ENCODE measurements around the gene KIF5C.

Gene KIF5C

DNA sequence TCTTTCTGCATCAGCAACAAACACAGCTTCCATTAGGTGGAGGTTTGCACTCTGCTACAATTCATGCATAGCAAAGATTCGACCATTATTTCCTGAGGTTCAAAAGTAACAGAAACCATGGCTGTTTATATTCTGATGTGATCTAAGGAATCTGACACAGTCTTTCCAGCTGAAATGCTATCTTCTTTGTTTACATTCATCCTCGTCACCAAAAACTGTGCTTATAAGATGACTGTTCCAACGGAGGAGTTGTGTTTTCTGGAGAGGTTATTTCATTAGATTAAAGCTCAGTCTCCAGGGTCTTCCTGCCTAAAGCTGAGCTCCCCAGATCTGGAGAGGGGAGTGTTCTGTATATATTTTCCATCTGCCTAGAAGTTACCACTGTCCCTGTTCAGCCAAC is 118.3 kb downstream of the KIF5C start:
- no peak overlapping the region for H3K4me2 ChIP-seq (ENCODE audit: low read length, poor library complexity, severe bottlenecking)

DNA sequence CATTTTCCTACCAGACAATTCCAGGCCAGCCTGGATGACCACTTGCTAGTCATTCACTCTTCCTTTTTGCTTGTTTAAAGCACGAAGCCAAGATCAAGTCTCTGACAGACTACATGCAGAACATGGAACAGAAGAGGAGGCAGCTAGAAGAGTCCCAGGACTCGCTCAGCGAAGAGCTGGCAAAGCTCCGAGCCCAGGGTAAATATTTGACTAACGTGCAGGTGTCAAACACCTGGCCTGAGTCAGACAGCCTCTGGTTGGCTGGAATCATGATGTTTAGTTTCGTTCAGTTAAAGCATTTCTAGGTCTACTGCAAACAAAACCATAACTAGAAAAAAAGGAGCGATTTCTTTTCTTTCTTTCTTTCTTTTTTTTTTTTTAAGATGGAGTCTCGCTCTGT is 119.3 kb downstream of the KIF5C start:
- Histone ChIP-seq H3K4ac (ENCODE audit: low read depth in 1 of 2, low read length in 2 of 2) (no peak overlapping the region), H3K79me1 (replicated peaks; ENCODE audit: low read length, poor library complexity, severe bottlenecking) (no peaks in the 10 kb centered on the region), H2BK120ac (ENCODE audit: low read depth, low read length) (no peak overlapping the region), H2BK12ac (ENCODE audit: low read length in 2 of 2) (no peak overlapping the region), H2BK15ac (ENCODE audit: low read depth, poor library complexity, severe bottlenecking) (no peak overlapping the region), H3K23ac (ENCODE audit: low read length in 2 of 2) (no peak overlapping the region), H3K4me3 (ENCODE audit: insufficient read depth in 1 of 2, low read depth in 1 of 2, low read length in 2 of 2) (no peak overlapping the region), H3K18ac (ENCODE audit: low read depth in 1 of 2, low read length in 2 of 2) (peak overlapping the region in 1 of 2 experiments; percentile 55), H4K8ac (ENCODE audit: low read length) (no peak overlapping the region), H3K14ac (ENCODE audit: low read length in 2 of 2) (no peak overlapping the region), H3K27ac (ENCODE audit: low read length, poor library complexity, severe bottlenecking) (no peak overlapping the region), H2BK5ac (ENCODE audit: low read depth, low read length, poor library complexity, severe bottlenecking) (no peak overlapping the region), H3K4me1 (ENCODE audit: control insufficient read depth, insufficient read depth, low read depth, low read length) (no peaks in the 10 kb centered on the region), H2AK5ac (ENCODE audit: low read length, severe bottlenecking) (no peak overlapping the region), H3K9ac (ENCODE audit: low read length) (no peak overlapping the region), H3K9me3 (ENCODE audit: control insufficient read depth, low read length) (no peaks in the 10 kb centered on the region), H3K36me3 (ENCODE audit: control insufficient read depth in 1 of 2, insufficient read depth in 2 of 2, low read depth in 1 of 2, low read length in 2 of 2) (no peaks in the 10 kb centered on the region), H2AFZ (ENCODE audit: low read depth, low read length) (no peak overlapping the region), H3K27me3 (ENCODE audit: control insufficient read depth in 1 of 2, insufficient read depth in 1 of 2, low read length in 2 of 2) (peaks cover 2 to 11% of the 10 kb centered on the region in 2 experiments), H3K4me2 (ENCODE audit: low read length, poor library complexity, severe bottlenecking) (no peak overlapping the region), H4K91ac (ENCODE audit: low read length) (peak overlapping the region; percentile 39)
- WGBS, result 96% methylated on average over 8 of the region's 8 CpGs
- DNase-seq, result no peak

More for the DNA sequence above, 118.3 kb downstream of the KIF5C start:
- WGBS, result no CpG with 5 or more reads among the region's 3 CpGs
- Histone ChIP-seq H3K27ac (ENCODE audit: low read length, poor library complexity, severe bottlenecking) (no peak overlapping the region), H3K4me1 (ENCODE audit: control insufficient read depth, insufficient read depth, low read depth, low read length) (no peaks in the 10 kb centered on the region), H2BK15ac (ENCODE audit: low read depth, poor library complexity, severe bottlenecking) (no peak overlapping the region), H3K9ac (ENCODE audit: low read length) (no peak overlapping the region), H3K27me3 (ENCODE audit: control insufficient read depth in 1 of 2, insufficient read depth in 1 of 2, low read length in 2 of 2) (peaks cover 0 to 9% of the 10 kb centered on the region in 2 experiments), H3K23ac (ENCODE audit: low read length in 2 of 2) (no peak overlapping the region), H3K9me3 (ENCODE audit: control insufficient read depth, low read length) (no peaks in the 10 kb centered on the region), H2AK5ac (ENCODE audit: low read length, severe bottlenecking) (no peak overlapping the region), H4K8ac (ENCODE audit: low read length) (no peak overlapping the region), H3K79me1 (replicated peaks; ENCODE audit: low read length, poor library complexity, severe bottlenecking) (no peaks in the 10 kb centered on the region), H2BK12ac (ENCODE audit: low read length in 2 of 2) (no peak overlapping the region), H3K18ac (ENCODE audit: low read depth in 1 of 2, low read length in 2 of 2) (no peak overlapping the region), H3K36me3 (ENCODE audit: control insufficient read depth in 1 of 2, insufficient read depth in 2 of 2, low read depth in 1 of 2, low read length in 2 of 2) (no peaks in the 10 kb centered on the region), H4K91ac (ENCODE audit: low read length) (no peak overlapping the region), H3K14ac (ENCODE audit: low read length in 2 of 2) (no peak overlapping the region), H2BK5ac (ENCODE audit: low read depth, low read length, poor library complexity, severe bottlenecking) (no peak overlapping the region), H3K4ac (ENCODE audit: low read depth in 1 of 2, low read length in 2 of 2) (no peak overlapping the region), H2AFZ (ENCODE audit: low read depth, low read length) (no peak overlapping the region), H2BK120ac (ENCODE audit: low read depth, low read length) (no peak overlapping the region), H3K4me3 (ENCODE audit: insufficient read depth in 1 of 2, low read depth in 1 of 2, low read length in 2 of 2) (no peak overlapping the region)
- DNase-seq, result peak; percentile 62

DNA sequence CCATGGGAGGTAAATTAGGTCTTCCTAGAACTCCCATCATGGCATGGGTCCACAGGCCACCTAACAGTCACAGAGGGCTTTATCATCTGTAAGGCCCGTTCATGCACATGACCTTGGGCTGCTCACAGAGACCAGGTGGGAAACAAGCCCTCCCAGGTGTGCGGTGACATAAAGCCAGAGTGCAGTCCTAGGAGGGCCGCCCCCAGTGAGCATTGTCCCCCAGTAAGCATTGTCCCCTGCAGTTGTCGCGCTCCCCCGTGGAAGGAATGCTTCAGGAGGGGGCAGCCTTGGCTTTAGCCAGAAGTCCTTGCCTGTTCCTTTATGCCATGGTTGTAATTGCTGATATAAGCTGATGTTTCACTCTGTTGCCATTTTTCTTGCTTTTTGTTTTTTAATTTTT is 121.8 kb downstream of the KIF5C start:
- Histone ChIP-seq H2AFZ (ENCODE audit: low read depth, low read length) (no peak overlapping the region), H2BK12ac (ENCODE audit: low read length in 2 of 2) (no peak overlapping the region), H3K27me3 (ENCODE audit: control insufficient read depth in 1 of 2, insufficient read depth in 1 of 2, low read length in 2 of 2) (peaks cover 8 to 14% of the 10 kb centered on the region in 2 experiments), H3K79me1 (replicated peaks; ENCODE audit: low read length, poor library complexity, severe bottlenecking) (no peaks in the 10 kb centered on the region), H3K4me3 (ENCODE audit: insufficient read depth in 1 of 2, low read depth in 1 of 2, low read length in 2 of 2) (no peak overlapping the region), H3K23ac (ENCODE audit: low read length in 2 of 2) (no peak overlapping the region), H2BK120ac (ENCODE audit: low read depth, low read length) (no peak overlapping the region), H3K9ac (ENCODE audit: low read length) (no peak overlapping the region), H2AK5ac (ENCODE audit: low read length, severe bottlenecking) (no peak overlapping the region), H3K4ac (ENCODE audit: low read depth in 1 of 2, low read length in 2 of 2) (no peak overlapping the region), H3K27ac (ENCODE audit: low read length, poor library complexity, severe bottlenecking) (no peak overlapping the region), H4K91ac (ENCODE audit: low read length) (no peak overlapping the region), H2BK15ac (ENCODE audit: low read depth, poor library complexity, severe bottlenecking) (no peak overlapping the region), H3K9me3 (ENCODE audit: control insufficient read depth, low read length) (no peaks in the 10 kb centered on the region), H3K36me3 (ENCODE audit: control insufficient read depth in 1 of 2, insufficient read depth in 2 of 2, low read depth in 1 of 2, low read length in 2 of 2) (no peaks in the 10 kb centered on the region), H3K18ac (ENCODE audit: low read depth in 1 of 2, low read length in 2 of 2) (no peak overlapping the region), H4K8ac (ENCODE audit: low read length) (no peak overlapping the region), H3K4me2 (ENCODE audit: low read length, poor library complexity, severe bottlenecking) (no peak overlapping the region), H3K14ac (ENCODE audit: low read length in 2 of 2) (no peak overlapping the region), H2BK5ac (ENCODE audit: low read depth, low read length, poor library complexity, severe bottlenecking) (no peak overlapping the region), H3K4me1 (ENCODE audit: control insufficient read depth, insufficient read depth, low read depth, low read length) (no peaks in the 10 kb centered on the region)
- WGBS, result 94% methylated on average over 6 of the region's 6 CpGs
- DNase-seq, result no peak

DNA sequence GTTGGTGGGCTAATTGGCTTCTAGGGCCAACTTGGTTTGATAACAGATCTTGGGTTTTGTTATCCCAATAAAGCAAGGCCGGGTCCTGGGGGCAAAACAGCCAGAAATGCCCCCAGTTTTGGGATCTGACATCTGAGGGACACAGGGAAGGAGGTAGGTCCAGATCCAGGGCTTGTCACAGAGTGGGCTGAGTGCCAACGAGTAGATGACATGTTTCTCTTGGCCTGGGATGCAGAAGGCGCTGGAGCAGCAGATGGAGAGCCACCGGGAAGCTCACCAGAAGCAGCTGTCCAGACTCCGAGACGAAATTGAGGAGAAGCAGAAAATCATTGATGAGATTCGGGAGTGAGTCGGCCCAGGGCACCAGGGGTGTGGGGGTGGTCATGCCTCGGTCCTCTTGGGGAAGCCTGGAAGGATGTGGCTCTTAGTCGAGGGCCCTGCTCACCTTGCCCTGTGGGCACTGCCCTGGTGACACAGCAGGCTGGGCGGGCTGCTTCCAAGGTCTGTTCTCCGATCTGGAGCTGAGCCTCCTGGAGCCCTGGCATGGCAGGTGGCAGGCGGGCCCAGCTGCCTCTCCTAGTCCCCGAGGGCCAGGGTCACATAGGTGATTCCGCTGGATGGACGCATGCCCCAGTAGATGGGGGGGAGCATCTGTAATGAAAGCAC is 123.3 kb downstream of the KIF5C start:
- peak overlapping the region in 1 of 2 experiments; percentile 18 for H2BK12ac ChIP-seq (ENCODE audit: low read length in 2 of 2)
- H3K14ac ChIP-seq (ENCODE audit: low read length in 2 of 2), result peak overlapping the region in 1 of 2 experiments; percentile 28
- no peak overlapping the region for H3K4me2 ChIP-seq (ENCODE audit: low read length, poor library complexity, severe bottlenecking)
- DNase-seq, result no peak
- H3K23ac ChIP-seq (ENCODE audit: low read length in 2 of 2), result no peak overlapping the region
- H3K27me3 ChIP-seq (ENCODE audit: control insufficient read depth in 1 of 2, insufficient read depth in 1 of 2, low read length in 2 of 2), result peaks cover 8 to 14% of the 10 kb centered on the region in 2 experiments
- no peak overlapping the region for H3K27ac ChIP-seq (ENCODE audit: low read length, poor library complexity, severe bottlenecking)
- no peaks in the 10 kb centered on the region for H3K36me3 ChIP-seq (ENCODE audit: control insufficient read depth in 1 of 2, insufficient read depth in 2 of 2, low read depth in 1 of 2, low read length in 2 of 2)
- no peaks in the 10 kb centered on the region for H3K79me1 ChIP-seq (replicated peaks; ENCODE audit: low read length, poor library complexity, severe bottlenecking)
- H3K9ac ChIP-seq (ENCODE audit: low read length), result no peak overlapping the region
- 92% methylated on average over 13 of the region's 16 CpGs for WGBS
- H3K4ac ChIP-seq (ENCODE audit: low read depth in 1 of 2, low read length in 2 of 2), result no peak overlapping the region
- no peaks in the 10 kb centered on the region for H3K4me1 ChIP-seq (ENCODE audit: control insufficient read depth, insufficient read depth, low read depth, low read length)
- H3K4me3 ChIP-seq (ENCODE audit: insufficient read depth in 1 of 2, low read depth in 1 of 2, low read length in 2 of 2), result no peak overlapping the region
- no peak overlapping the region for H4K8ac ChIP-seq (ENCODE audit: low read length)
- no peak overlapping the region for H2BK5ac ChIP-seq (ENCODE audit: low read depth, low read length, poor library complexity, severe bottlenecking)
- H2BK120ac ChIP-seq (ENCODE audit: low read depth, low read length), result no peak overlapping the region
- no peaks in the 10 kb centered on the region for H3K9me3 ChIP-seq (ENCODE audit: control insufficient read depth, low read length)
- H4K91ac ChIP-seq (ENCODE audit: low read length), result no peak overlapping the region
- H2AFZ ChIP-seq (ENCODE audit: low read depth, low read length), result no peak overlapping the region
- H2BK15ac ChIP-seq (ENCODE audit: low read depth, poor library complexity, severe bottlenecking), result no peak overlapping the region
- H2AK5ac ChIP-seq (ENCODE audit: low read length, severe bottlenecking), result no peak overlapping the region
- H3K18ac ChIP-seq (ENCODE audit: low read depth in 1 of 2, low read length in 2 of 2), result no peak overlapping the region

Measured in mesenchymal stem cell (in vitro differentiated cells and primary cell).